GM10248 (cell line): ENCODE results near the gene ZNF764.
"Not testable (repeated sequence)": the region's sequence is repeated elsewhere in the genome, so short reads cannot be mapped to it uniquely, and the experiment has no call there.

Experiments used
- CTCF ChIA-PET: fragments of 300-600 bp; sonication (Branson Sonifier 250); formaldehyde crosslinking; extraction: SDS; loops from one replicate; lab custom pipeline; 2021; ENCODE audit warnings: antibody characterized with exemption; lab: Yijun Ruan, JAX
- POLR2A ChIA-PET: fragments of 350-650 bp; sonication (Branson Sonifier 250); formaldehyde crosslinking; extraction: SDS; loops from one replicate; lab custom pipeline; 2020; ENCODE audit warnings: antibody characterized with exemption; lab: Yijun Ruan, JAX
- DNase-seq: peaks from one replicate; pipeline ENCODE4 v3.0.0; 2012; ENCODE audit errors: extremely low spot score
- CTCF ChIP-seq: IDR thresholded peaks from 2 replicates; pipeline ENCODE4 v1.5.1; 2012; ENCODE audit warnings: mild to moderate bottlenecking, low read depth; ENCODE audit errors: extremely low read depth, missing control alignments, control extremely low read depth

ZNF764 gene

GRCh38 chr16:30602616-30603277 lies 44.6 kb upstream of the ZNF764 start:
- ChIA-PET CTCF (interaction anchor here (1.0 to 8.6 kb wide), 7 partner anchors 13 to 193 kb away, joined by 4 to 45 read pairs (median 8); partner anchors contain the start of genes DCTPP1 and ZNF785), POLR2A (interaction anchor here (0.5 to 0.7 kb wide), 3 partner anchors 31 to 639 kb away, joined by 3 to 6 read pairs (median 3); partner anchors contain the start of gene ZNF688)
- TF ChIP-seq CTCF = no peak
- no peak for DNase-seq

- DNase-seq = no peak
These were observed 43.8 kb upstream of the ZNF764 start for GRCh38 chr16:30601966-30602365.

GRCh38 chr16:30600929-30601328 lies 42.8 kb upstream of the ZNF764 start:
- CTCF ChIA-PET = interaction anchor here (1.4 to 8.6 kb wide), 7 partner anchors 8 to 192 kb away, joined by 6 to 57 read pairs (median 37); partner anchors contain the start of genes DCTPP1 and ZNF785
- no peak for TF ChIP-seq CTCF
- no peak for DNase-seq
- POLR2A ChIA-PET = no interaction called here

More at GRCh38 chr16:30601966-30602365, 43.8 kb upstream of the ZNF764 start:
- POLR2A ChIA-PET = no interaction called here
- no peak for TF ChIP-seq CTCF
- CTCF ChIA-PET = interaction anchor here (1.0 to 8.6 kb wide), 5 partner anchors 14 to 192 kb away, joined by 5 to 45 read pairs (median 37); partner anchors contain the start of genes DCTPP1 and ZNF785

- DNase-seq = no peak
- TF ChIP-seq CTCF = no peak
- CTCF ChIA-PET = interaction anchor here (1.0 to 6.7 kb wide), 9 partner anchors 9 to 191 kb away, joined by 4 to 57 read pairs (median 10); partner anchors contain the start of genes DCTPP1 and ZNF785
- POLR2A ChIA-PET = no interaction called here
These were observed 42.0 kb upstream of the ZNF764 start for GRCh38 chr16:30600215-30600614.

GRCh38 chr16:30592871-30593270 lies 34.7 kb upstream of the ZNF764 start:
- no peak for TF ChIP-seq CTCF
- CTCF ChIA-PET = interaction anchor here (0.8 to 1.7 kb wide), 4 partner anchors 21 to 101 kb away, joined by 3 to 5 read pairs (median 4); no protein-coding TSS in a partner anchor
- DNase-seq = no peak
- POLR2A ChIA-PET = no interaction called here

GRCh38 chr16:30590869-30591268 lies 32.7 kb upstream of the ZNF764 start:
- CTCF ChIA-PET = interaction anchor here (1.2 to 1.6 kb wide), 5 partner anchors 21 to 161 kb away, joined by 3 to 5 read pairs (median 4); partner anchors contain the start of gene DCTPP1
- POLR2A ChIA-PET, DNase-seq: not testable (repeated sequence)

- CTCF ChIA-PET = interaction anchor here (6.0 kb wide), 1 partner anchor 9 kb away, joined by 57 read pairs; no protein-coding TSS in a partner anchor
- POLR2A ChIA-PET, DNase-seq: not testable (repeated sequence)
These were observed 31.4 kb upstream of the ZNF764 start for GRCh38 chr16:30589582-30589981.
